ENCODE results near the gene VCL.

DNA sequence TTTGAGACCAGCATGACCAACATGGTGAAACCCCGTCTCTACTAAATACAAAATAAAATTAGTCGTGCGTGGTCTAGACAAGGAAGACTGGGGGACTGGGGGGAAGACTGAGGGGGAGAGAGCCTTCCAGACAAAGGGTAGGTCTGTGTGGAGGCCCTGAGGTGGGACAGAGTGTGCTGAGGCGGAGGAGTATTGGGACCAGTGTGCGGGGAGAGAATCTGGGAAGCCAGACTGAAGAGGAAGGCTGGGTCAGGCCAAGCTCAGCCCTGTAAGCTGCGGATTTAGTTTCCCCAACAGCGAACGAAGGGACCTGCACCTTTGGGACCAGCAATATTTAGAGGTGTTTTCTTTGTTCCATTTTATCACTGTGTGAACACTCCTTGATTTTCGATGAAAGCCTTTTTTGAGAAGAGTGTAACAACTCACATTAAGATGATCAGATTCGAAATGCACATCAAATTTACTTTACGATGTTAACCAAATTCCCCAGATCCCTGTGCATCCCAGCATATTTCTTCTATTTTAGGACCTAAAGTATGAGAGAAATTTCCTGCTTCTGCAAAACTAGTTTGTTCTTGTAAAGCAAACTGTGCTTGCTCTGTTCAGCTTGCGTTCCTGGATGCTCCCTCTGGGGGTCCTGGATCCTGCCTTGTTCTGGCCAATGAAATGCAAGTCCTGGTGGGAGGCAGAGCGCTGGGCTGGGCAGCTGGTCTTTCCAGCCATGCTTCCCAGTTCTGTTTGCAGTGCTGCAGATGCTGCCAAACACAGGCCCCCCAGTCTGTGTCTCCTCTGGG, 47.6 kb upstream of the VCL start:
- TF ChIP-seq, protein P1, sequence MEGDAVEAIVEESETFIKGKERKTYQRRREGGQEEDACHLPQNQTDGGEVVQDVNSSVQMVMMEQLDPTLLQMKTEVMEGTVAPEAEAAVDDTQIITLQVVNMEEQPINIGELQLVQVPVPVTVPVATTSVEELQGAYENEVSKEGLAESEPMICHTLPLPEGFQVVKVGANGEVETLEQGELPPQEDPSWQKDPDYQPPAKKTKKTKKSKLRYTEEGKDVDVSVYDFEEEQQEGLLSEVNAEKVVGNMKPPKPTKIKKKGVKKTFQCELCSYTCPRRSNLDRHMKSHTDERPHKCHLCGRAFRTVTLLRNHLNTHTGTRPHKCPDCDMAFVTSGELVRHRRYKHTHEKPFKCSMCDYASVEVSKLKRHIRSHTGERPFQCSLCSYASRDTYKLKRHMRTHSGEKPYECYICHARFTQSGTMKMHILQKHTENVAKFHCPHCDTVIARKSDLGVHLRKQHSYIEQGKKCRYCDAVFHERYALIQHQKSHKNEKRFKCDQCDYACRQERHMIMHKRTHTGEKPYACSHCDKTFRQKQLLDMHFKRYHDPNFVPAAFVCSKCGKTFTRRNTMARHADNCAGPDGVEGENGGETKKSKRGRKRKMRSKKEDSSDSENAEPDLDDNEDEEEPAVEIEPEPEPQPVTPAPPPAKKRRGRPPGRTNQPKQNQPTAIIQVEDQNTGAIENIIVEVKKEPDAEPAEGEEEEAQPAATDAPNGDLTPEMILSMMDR (IDR thresholded peaks at IDR 0.05; ENCODE audit: low read depth, low read length) = no peak
- TF ChIP-seq POLR2A (IDR thresholded peaks at IDR 0.05; ENCODE audit: extremely low read depth, insufficient read length) = no peak
- TF ChIP-seq, protein P2, sequence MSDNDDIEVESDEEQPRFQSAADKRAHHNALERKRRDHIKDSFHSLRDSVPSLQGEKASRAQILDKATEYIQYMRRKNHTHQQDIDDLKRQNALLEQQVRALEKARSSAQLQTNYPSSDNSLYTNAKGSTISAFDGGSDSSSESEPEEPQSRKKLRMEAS (IDR thresholded peaks at IDR 0.05; ENCODE audit: low read depth, low read length) = no peak
